HEK293 (cell line): ENCODE data around the gene EVI5L.

ENCODE experiments used
- CTCF ChIA-PET: fragments of 350-600 bp; formaldehyde crosslinking; extraction: SDS; loops from one replicate; lab custom pipeline; 2021; ENCODE audit warnings: antibody characterized with exemption; lab: Yijun Ruan, JAX
- POLR2A ChIA-PET: fragments of 300-600 bp; formaldehyde crosslinking; extraction: SDS; loops from one replicate; lab custom pipeline; 2020; ENCODE audit warnings: antibody characterized with exemption, inconsistent platforms; lab: Yijun Ruan, JAX
- H3K27ac ChIP-seq: fragments of 200-500 bp; sonication (Bioruptor generic); 2 replicates; pipeline ENCODE4 v1.5.1; 2014; ENCODE audit warnings: low read depth, low read length, control low read depth, inconsistent platforms; ENCODE audit errors: extremely low read depth
- H3K36me3 ChIP-seq, 2 experiments: fragments of 200-500 bp in 1 of 2; sonication (Bioruptor generic) in 1 of 2; 1 replicate in 1 of 2; 2 replicates in 1 of 2; pipeline ENCODE4 v1.5.1; 2014 to 2017; ENCODE audit warnings: inconsistent platforms in 2 of 2, low read length in 2 of 2; ENCODE audit not compliant: control insufficient read depth in 2 of 2, insufficient read depth in 1 of 2
- H3K4me1 ChIP-seq: fragments of 200-500 bp; sonication (Bioruptor generic); 2 replicates; pipeline ENCODE4 v1.5.1; 2014; ENCODE audit warnings: mild to moderate bottlenecking, low read length, inconsistent platforms; ENCODE audit not compliant: control insufficient read depth, insufficient read depth
- H3K4me3 ChIP-seq: 2 replicates; pipeline ENCODE4 v1.5.1; 2011; ENCODE audit warnings: low read depth, mild to moderate bottlenecking, control low read depth, low read length, moderate library complexity
- H3K9me3 ChIP-seq: fragments of 200-500 bp; sonication (Bioruptor generic); 2 replicates; pipeline ENCODE4 v1.5.1; 2014; ENCODE audit warnings: low read depth, low read length, inconsistent platforms; ENCODE audit not compliant: control insufficient read depth, insufficient read depth
- BCL11B ChIP-seq: fragments of 450-650 bp; formaldehyde crosslinking; IDR thresholded peaks from 2 replicates; pipeline ENCODE4 v1.5.1; 2016; ENCODE audit warnings: low read depth, missing biosample characterization, missing genetic modification characterization
- KLF1 ChIP-seq: fragments of 450-650 bp; formaldehyde crosslinking; IDR thresholded peaks from 2 replicates; pipeline ENCODE4 v1.5.1; 2016; ENCODE audit warnings: missing biosample characterization, missing genetic modification characterization
- KLF16 ChIP-seq: fragments of 450-650 bp; formaldehyde crosslinking; IDR thresholded peaks from 2 replicates; pipeline ENCODE4 v1.5.1; 2017; ENCODE audit warnings: missing biosample characterization, missing genetic modification characterization
- PRDM10 ChIP-seq: fragments of 450-650 bp; formaldehyde crosslinking; IDR thresholded peaks from 2 replicates; pipeline ENCODE4 v1.5.1; 2016; ENCODE audit warnings: missing biosample characterization, missing genetic modification characterization
- SP2 ChIP-seq: fragments of 450-650 bp; formaldehyde crosslinking; IDR thresholded peaks from 2 replicates; pipeline ENCODE4 v1.5.1; 2016; ENCODE audit warnings: missing biosample characterization, missing genetic modification characterization
- TRIM28 ChIP-seq: IDR thresholded peaks from 2 replicates; pipeline ENCODE4 v1.6.1; 2011; ENCODE audit warnings: low read length, control low read depth, borderline replicate concordance
- ZBTB17 ChIP-seq: fragments of 450-650 bp; formaldehyde crosslinking; IDR thresholded peaks from 2 replicates; pipeline ENCODE4 v1.5.1; 2016; ENCODE audit warnings: missing biosample characterization, missing genetic modification characterization
- ZFP37 ChIP-seq: fragments of 450-650 bp; formaldehyde crosslinking; IDR thresholded peaks from 2 replicates; pipeline ENCODE4 v1.5.1; 2016; ENCODE audit warnings: missing biosample characterization, missing genetic modification characterization
- ZNF138 ChIP-seq: fragments of 450-650 bp; formaldehyde crosslinking; IDR thresholded peaks from 2 replicates; pipeline ENCODE4 v1.5.1; 2016; ENCODE audit warnings: missing biosample characterization, missing genetic modification characterization, borderline replicate concordance
- ZNF140 ChIP-seq: fragments of 450-650 bp; formaldehyde crosslinking; IDR thresholded peaks from 2 replicates; pipeline ENCODE4 v1.5.1; 2016; ENCODE audit warnings: missing biosample characterization, missing genetic modification characterization
- ZNF174 ChIP-seq: fragments of 450-650 bp; formaldehyde crosslinking; IDR thresholded peaks from 2 replicates; pipeline ENCODE4 v1.5.0; 2017; ENCODE audit warnings: missing biosample characterization, mild to moderate bottlenecking, missing genetic modification characterization
- ZNF221 ChIP-seq: fragments of 450-650 bp; formaldehyde crosslinking; IDR thresholded peaks from 2 replicates; pipeline ENCODE4 v1.5.1; 2017; ENCODE audit warnings: missing biosample characterization, missing genetic modification characterization, borderline replicate concordance
- ZNF433 ChIP-seq: fragments of 450-650 bp; formaldehyde crosslinking; IDR thresholded peaks from 2 replicates; pipeline ENCODE4 v1.5.1; 2016; ENCODE audit warnings: missing biosample characterization, missing genetic modification characterization, low read depth
- ZNF449 ChIP-seq: fragments of 450-650 bp; formaldehyde crosslinking; IDR thresholded peaks from 2 replicates; pipeline ENCODE4 v1.5.1; 2017; ENCODE audit warnings: missing biosample characterization, mild to moderate bottlenecking, missing genetic modification characterization, moderate library complexity
- ZNF510 ChIP-seq: fragments of 450-650 bp; formaldehyde crosslinking; IDR thresholded peaks from 2 replicates; pipeline ENCODE4 v1.5.1; 2018; ENCODE audit warnings: mild to moderate bottlenecking, missing genetic modification characterization, missing biosample characterization; ENCODE audit not compliant: insufficient replicate concordance
- ZNF514 ChIP-seq: fragments of 450-650 bp; formaldehyde crosslinking; IDR thresholded peaks from 2 replicates; pipeline ENCODE4 v1.5.1; 2016; ENCODE audit warnings: missing biosample characterization, missing genetic modification characterization
- ZNF548 ChIP-seq: fragments of 450-650 bp; formaldehyde crosslinking; IDR thresholded peaks from 2 replicates; pipeline ENCODE4 v1.5.1; 2016; ENCODE audit warnings: missing biosample characterization, missing genetic modification characterization
- ZNF561 ChIP-seq: fragments of 450-650 bp; IDR thresholded peaks from 2 replicates; pipeline ENCODE4 v1.5.1; 2018; ENCODE audit warnings: missing biosample characterization, missing genetic modification characterization, borderline replicate concordance
- ZNF776 ChIP-seq: fragments of 450-650 bp; formaldehyde crosslinking; IDR thresholded peaks from 2 replicates; pipeline ENCODE4 v1.5.0; 2017; ENCODE audit warnings: missing biosample characterization, missing genetic modification characterization, borderline replicate concordance
- ZNF843 ChIP-seq: fragments of 450-650 bp; formaldehyde crosslinking; IDR thresholded peaks from 2 replicates; pipeline ENCODE4 v1.5.1; 2016; ENCODE audit warnings: missing biosample characterization, missing genetic modification characterization
- TF ChIP-seq, protein P1 (sequence below): fragments of 450-650 bp; formaldehyde crosslinking; optimal IDR thresholded peaks from 2 replicates; pipeline ENCODE3; 2016; ENCODE audit warnings: missing biosample characterization, mild to moderate bottlenecking, missing genetic modification characterization
- TF ChIP-seq, protein P2 (sequence below): fragments of 450-650 bp; formaldehyde crosslinking; IDR thresholded peaks from 2 replicates; pipeline ENCODE4 v1.5.1; 2017; ENCODE audit warnings: missing biosample characterization, missing genetic modification characterization
- TF ChIP-seq, protein P3 (sequence below): fragments of 450-650 bp; formaldehyde crosslinking; IDR thresholded peaks from 2 replicates; pipeline ENCODE4 v1.5.1; 2016; ENCODE audit warnings: missing biosample characterization, missing genetic modification characterization

Gene EVI5L

GRCh38 chr19:7887408-7888144, 57.6 kb downstream of the EVI5L start:
- Histone ChIP-seq H3K4me1 (peaks cover 9% of the 10 kb centered on the region; the same call in 1 of the 2 replicates), H3K36me3 (no peaks in the 10 kb centered on the region; a peak in 1 of 3 replicates), H3K9me3 (no peaks in the 10 kb centered on the region), H3K27ac (no peak overlapping the region), H3K4me3 (peak overlapping the region; percentile 76; the same call in 1 of the 2 replicates)
- POLR2A ChIA-PET = interaction anchor here (0.5 to 4.1 kb wide), 13 partner anchors 9 to 1919 kb away, joined by 3 to 30 read pairs (median 4); partner anchors contain the start of genes MAP2K7, PET100 and SNAPC2
- CTCF ChIA-PET = interaction anchor here (1.1 to 1.4 kb wide), 5 partner anchors 13 to 115 kb away, joined by 3 to 6 read pairs (median 4); no protein-coding TSS in a partner anchor
- peak; percentile 8 for TF ChIP-seq PRDM10 (tag by site-specific recombination)
- peak; percentile 8; the same call in 1 of the 2 replicates for TF ChIP-seq SP2 (tag by site-specific recombination)
- no peak for TF ChIP-seq ZNF221

DNA sequence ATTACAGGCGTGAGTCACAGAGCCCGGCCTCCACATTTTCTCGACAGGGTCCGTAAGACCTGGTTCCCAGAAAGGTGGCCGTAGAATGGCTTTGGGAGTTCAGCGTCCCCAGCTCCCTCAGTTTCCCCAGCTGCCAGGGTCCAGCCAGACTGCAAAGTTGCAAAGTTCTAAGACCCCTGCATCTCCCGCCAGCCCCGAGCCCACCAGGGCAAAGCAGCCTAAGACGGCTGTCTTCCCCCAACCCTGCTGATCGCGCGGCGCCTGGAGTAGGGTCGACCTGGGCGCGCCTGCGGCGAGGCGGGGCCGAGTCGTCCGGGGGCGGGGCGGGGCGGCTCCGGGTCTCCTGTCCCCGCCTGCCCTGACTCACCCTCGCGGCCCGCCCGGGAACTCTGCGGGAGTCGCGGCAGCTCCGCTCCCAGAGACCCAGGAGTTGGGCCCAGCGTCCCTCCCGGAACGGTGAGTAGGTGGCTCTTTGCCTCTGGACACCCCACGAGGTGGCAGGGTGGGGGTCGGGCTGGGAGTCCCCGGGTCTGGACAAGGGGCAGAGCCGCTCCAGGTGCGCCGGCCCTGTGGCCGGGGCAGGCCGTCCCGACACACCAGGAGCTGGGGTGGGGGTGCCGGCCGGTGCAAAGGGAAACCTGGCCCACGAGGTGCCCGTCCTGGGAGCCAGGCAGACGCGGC, 58.3 kb downstream of the EVI5L start, which contains the start of gene LRRC8E:
Gene LRRC8E, plus strand, starts transcription at position 366 of the 681 bp plus-strand sequence. CDS start 7,094 bp downstream, outside the sequence.
- Histone ChIP-seq H3K4me3 (peak within 1 kb of the TSS; percentile 76), H3K36me3 (no peaks in the 10 kb centered on the region; a peak in 1 of 3 replicates), H3K4me1 (peaks cover 9% of the 10 kb centered on the region; the same call in 1 of the 2 replicates), H3K27ac (peak within 1 kb of the TSS; percentile 54; the same call in 1 of the 2 replicates), H3K9me3 (no peaks in the 10 kb centered on the region)
- POLR2A ChIA-PET = interaction anchor here (0.6 to 4.1 kb wide), 12 partner anchors 8 to 617 kb away, joined by 3 to 30 read pairs (median 4); partner anchors contain the start of genes MAP2K7, PET100 and SNAPC2
- CTCF ChIA-PET = interaction anchor here (0.6 to 1.4 kb wide), 8 partner anchors 9 to 498 kb away, joined by 3 to 6 read pairs (median 3); no protein-coding TSS in a partner anchor
- TF ChIP-seq KLF16 (tag by site-specific recombination) (no peak), ZFP37 (tag by site-specific recombination) (no peak), ZNF138 (tag by site-specific recombination) (no peak), TRIM28 (no peak), ZNF140 (tag by site-specific recombination) (no peak), ZNF843 (tag by site-specific recombination) (no peak), ZNF433 (tag by site-specific recombination) (no peak), ZNF514 (tag by site-specific recombination) (no peak), ZNF449 (tag by site-specific recombination) (no peak), KLF1 (peak; percentile 87), ZNF776 (tag by site-specific recombination) (no peak), ZNF561 (tag by site-specific recombination) (peak; percentile 55; the same call in 1 of the 2 replicates), BCL11B (tag by site-specific recombination) (no peak), ZBTB17 (tag by site-specific recombination) (no peak), ZNF174 (no peak), ZNF548 (tag by site-specific recombination) (no peak), ZNF510 (no peak)
- TF ChIP-seq, protein P1, sequence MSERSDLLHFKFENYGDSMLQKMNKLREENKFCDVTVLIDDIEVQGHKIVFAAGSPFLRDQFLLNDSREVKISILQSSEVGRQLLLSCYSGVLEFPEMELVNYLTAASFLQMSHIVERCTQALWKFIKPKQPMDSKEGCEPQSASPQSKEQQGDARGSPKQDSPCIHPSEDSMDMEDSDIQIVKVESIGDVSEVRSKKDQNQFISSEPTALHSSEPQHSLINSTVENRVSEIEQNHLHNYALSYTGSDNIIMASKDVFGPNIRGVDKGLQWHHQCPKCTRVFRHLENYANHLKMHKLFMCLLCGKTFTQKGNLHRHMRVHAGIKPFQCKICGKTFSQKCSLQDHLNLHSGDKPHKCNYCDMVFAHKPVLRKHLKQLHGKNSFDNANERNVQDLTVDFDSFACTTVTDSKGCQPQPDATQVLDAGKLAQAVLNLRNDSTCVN (tag by site-specific recombination) = peak; percentile 62
- TF ChIP-seq, protein P2, sequence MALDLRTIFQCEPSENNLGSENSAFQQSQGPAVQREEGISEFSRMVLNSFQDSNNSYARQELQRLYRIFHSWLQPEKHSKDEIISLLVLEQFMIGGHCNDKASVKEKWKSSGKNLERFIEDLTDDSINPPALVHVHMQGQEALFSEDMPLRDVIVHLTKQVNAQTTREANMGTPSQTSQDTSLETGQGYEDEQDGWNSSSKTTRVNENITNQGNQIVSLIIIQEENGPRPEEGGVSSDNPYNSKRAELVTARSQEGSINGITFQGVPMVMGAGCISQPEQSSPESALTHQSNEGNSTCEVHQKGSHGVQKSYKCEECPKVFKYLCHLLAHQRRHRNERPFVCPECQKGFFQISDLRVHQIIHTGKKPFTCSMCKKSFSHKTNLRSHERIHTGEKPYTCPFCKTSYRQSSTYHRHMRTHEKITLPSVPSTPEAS (tag by site-specific recombination) = 0 out of 2 replicates have a peak, but pooled peaks have one; percentile 35
- TF ChIP-seq, protein P3, sequence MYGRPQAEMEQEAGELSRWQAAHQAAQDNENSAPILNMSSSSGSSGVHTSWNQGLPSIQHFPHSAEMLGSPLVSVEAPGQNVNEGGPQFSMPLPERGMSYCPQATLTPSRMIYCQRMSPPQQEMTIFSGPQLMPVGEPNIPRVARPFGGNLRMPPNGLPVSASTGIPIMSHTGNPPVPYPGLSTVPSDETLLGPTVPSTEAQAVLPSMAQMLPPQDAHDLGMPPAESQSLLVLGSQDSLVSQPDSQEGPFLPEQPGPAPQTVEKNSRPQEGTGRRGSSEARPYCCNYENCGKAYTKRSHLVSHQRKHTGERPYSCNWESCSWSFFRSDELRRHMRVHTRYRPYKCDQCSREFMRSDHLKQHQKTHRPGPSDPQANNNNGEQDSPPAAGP = peak; percentile 77; the same call in 1 of the 2 replicates
